Middle frontal gyrus (tissue), 1 donor: ENCODE measurements around the gene NHERF2.

Experiments
- DNase-seq: peaks from one replicate; pipeline ENCODE4 v3.0.0-alpha.2; 2015; ENCODE audit warnings: low spot score; ENCODE audit errors: extremely low spot score

The NHERF2 gene

GRCh38 chr16:2057438-2057837, 30.7 kb downstream of the NHERF2 start:
- DNase-seq, result no peak

GRCh38 chr16:2058420-2058819, 31.7 kb downstream of the NHERF2 start:
- no peak for DNase-seq

- no peak for DNase-seq
Measured at GRCh38 chr16:2058872-2059271, 32.2 kb downstream of the NHERF2 start.

- DNase-seq, result no peak
Measured at GRCh38 chr16:2060346-2060745, 33.6 kb downstream of the NHERF2 start.

GRCh38 chr16:2061023-2061422, 34.3 kb downstream of the NHERF2 start:
- no peak for DNase-seq

GRCh38 chr16:2061526-2061925, 34.8 kb downstream of the NHERF2 start:
- DNase-seq, result no peak

GRCh38 chr16:2062801-2063200, 36.1 kb downstream of the NHERF2 start:
- DNase-seq, result no peak

GRCh38 chr16:2063861-2064260, 37.2 kb downstream of the NHERF2 start:
- no peak for DNase-seq

GRCh38 chr16:2064368-2064945, 37.8 kb downstream of the NHERF2 start:
- DNase-seq, result no peak

- no peak for DNase-seq
Measured at GRCh38 chr16:2066139-2066538, 39.4 kb downstream of the NHERF2 start.

- DNase-seq, result no peak
Measured at GRCh38 chr16:2070576-2071453, 44.1 kb downstream of the NHERF2 start.

GRCh38 chr16:2071454-2072202, 44.9 kb downstream of the NHERF2 start:
- DNase-seq, result no peak

- no peak for DNase-seq
Measured at GRCh38 chr16:2072926-2073325, 46.2 kb downstream of the NHERF2 start.

- no peak for DNase-seq
Measured at GRCh38 chr16:2074071-2074470, 47.4 kb downstream of the NHERF2 start.

- DNase-seq, result no peak
Measured at GRCh38 chr16:2075631-2076030, 48.9 kb downstream of the NHERF2 start.

GRCh38 chr16:2076072-2076865, 49.6 kb downstream of the NHERF2 start:
- DNase-seq, result no peak

GRCh38 chr16:2077016-2077415, 50.3 kb downstream of the NHERF2 start:
- no peak for DNase-seq

- DNase-seq, result no peak
Measured at GRCh38 chr16:2077696-2078095, 51.0 kb downstream of the NHERF2 start.

- no peak for DNase-seq
Measured at GRCh38 chr16:2078096-2078495, 51.4 kb downstream of the NHERF2 start.

GRCh38 chr16:2078691-2079090, 52.0 kb downstream of the NHERF2 start:
- DNase-seq, result no peak

GRCh38 chr16:2079311-2079800, 52.7 kb downstream of the NHERF2 start:
- no peak for DNase-seq
